ELR (cell line): ENCODE data around the gene TBC1D25.
A peak's percentile ranks its signal among the peaks of the same experiment; 100 is the strongest.
"Not testable (repeated sequence)": the region's sequence is repeated elsewhere in the genome, so short reads cannot be mapped to it uniquely, and the experiment has no call there.

Source experiments
- DNase-seq: peaks from one replicate; pipeline ENCODE4 v3.0.0-alpha.2; 2015; ENCODE audit warnings: low read depth

The TBC1D25 gene

DNA sequence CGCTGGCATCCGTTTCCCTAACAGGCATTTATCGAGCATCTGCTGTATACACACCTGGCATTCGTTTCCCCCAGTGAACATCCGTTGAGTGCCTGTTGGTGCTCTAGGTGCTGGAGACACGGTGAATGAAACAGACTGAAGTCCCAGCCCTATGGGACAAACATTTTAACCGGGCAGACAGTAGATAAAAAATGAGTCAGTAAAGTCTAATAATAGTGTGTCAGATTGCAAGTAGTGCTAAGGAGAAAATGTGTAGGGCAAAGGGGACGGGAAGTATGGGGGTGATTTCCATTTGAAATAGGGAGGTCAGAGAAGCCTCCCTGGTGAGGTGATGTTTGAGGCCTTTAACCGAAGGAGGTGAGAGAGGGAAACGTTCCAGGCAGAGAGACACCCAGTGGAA, 23.2 kb upstream of the TBC1D25 start:
- DNase-seq, result no peak

DNA sequence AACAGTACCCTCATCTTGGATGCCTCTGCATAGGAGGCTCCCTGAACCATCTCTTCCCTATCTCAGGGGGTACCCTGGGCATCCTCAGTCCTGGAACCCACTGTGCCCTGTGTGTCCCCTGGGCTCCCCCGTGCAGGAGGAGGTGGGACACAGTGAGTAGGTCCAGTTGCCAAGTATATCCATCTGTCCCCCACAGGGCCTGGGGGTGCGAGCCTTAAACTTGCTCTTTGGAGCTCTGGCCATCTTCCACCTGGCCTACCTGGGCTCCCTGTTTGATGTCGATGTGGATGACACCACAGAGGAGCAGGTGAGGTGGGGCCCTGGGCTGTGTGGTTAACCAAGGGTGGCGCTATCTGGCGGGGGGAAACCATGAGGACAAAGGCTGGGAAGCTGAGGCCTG, 22.5 kb upstream of the TBC1D25 start:
- DNase-seq, result no peak

DNA sequence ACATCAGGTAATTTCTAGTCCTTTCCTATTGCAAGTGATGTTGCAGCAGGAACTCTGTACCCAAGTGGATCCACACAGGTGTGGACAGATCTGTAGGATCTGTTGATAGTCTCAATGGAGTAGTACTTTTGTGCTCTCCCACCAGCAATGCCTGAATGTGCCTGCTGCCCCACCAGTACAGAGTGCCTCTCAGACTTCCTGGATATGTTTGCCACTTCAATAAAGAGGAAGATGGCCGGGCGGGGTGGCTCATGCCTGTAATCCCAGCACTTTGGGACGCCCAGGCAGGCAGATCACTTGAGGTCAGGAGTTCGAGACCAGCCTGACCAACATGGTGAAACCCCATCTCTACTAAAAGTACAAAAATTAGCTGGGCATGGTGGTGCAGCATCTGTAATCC, 20.0 kb upstream of the TBC1D25 start:
- not testable (repeated sequence) for DNase-seq

DNA sequence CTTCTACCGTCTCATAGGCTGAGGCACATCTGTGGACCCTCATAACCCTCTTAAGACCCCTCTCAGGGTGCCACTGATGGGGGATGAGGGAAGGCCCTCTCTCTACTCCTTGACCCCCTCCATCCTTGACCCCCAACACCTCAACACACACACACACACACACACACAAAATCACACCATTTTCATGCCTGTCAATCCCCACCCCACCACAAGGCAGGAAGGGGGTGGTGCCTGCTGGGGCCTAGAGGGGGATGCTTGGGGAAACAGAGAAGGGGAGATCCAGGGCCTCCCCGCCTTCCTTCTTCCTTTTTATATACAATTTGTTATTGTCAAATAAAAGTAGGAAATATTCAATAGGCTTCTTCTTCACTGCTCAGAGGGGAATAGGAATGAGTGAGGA, 19.1 kb upstream of the TBC1D25 start:
- DNase-seq, result no peak

DNA sequence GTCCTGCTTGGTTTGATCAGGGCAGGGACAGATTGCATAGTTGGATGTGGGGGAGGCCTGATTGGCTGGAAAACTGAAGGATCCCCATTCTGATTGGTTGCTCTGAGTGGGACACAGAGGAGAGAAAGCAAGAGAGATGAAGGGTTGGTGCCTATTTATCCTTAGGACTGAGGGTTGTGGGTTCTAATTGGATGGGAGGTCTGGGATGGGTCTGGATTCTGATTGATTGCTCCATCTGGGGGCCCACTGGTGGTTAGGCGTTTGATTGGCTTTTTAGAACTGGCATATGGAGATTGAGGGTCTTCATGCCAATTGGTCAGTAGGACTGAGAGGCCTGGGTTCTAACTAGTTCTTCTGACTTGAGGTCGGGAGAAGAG, 18.6 kb upstream of the TBC1D25 start:
- DNase-seq, result peak; percentile 17

DNA sequence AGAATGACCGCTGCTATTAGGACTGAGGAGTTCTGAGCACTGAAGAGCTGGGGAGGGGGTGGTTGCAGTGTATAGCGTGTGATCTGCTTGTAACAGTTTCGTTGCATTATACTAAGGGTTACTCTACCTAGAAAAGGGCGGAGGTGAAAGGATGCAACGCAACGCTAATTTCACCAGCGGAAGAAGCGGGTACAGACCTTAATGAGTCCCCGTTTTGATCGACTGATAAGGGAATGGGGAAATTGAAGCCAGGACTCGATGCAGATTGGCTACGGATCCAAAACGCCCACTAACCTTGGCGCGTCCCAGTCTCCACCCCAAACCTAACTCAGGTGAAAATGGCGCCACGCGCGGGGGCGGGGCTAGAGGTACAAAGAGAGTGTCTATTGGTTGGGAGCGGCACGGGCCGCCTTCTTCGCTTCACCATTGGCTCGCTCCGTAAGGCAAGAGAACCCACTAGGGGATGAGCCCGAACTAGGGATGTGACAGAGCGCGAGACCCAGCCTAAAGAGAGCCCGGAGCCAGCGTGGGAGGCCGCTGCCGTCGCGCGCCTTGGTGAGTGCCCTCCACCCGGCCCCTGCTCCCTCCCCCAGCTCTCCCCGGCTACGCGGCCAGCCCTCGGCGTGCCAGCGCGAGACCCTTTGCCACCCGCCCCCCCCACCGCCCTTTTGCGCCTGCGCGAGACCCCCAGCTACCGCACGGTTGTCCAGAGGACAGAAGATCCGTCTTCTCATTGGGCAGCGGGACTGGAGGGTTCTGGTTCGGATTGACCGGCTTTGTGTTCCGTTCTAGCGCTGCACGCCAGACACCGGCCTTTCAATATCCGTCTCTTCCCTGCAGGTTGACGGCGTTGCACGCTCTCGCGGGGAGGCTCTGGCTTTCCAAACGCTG, 17.9 kb upstream of the TBC1D25 start, which contains the start of gene EBP:
TSS of gene EBP (plus strand) at position 456 of the 891 bp plus-strand sequence. CDS start 1,964 bp downstream, outside the sequence.
- peak; percentile 90 for DNase-seq

DNA sequence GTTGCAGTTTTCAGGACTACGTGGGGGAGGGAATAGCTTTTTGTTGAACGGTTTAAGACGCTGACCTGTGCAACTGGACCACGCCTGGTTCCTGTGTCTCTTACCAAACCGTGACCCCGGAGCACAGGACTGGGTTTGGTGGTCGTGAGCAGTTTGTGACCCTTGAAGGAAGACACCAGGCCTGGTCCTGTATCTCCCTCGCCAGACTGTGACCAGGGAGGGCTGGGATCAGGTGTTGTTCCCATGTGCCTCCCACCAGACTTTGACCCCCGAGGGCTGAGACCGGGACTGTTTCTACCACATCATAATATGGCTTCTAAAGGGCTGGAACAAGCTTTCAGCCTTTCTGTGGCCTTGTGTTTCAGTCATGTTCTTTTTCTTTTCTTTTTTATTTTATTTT, 17.2 kb upstream of the TBC1D25 start:
- no peak for DNase-seq

DNA sequence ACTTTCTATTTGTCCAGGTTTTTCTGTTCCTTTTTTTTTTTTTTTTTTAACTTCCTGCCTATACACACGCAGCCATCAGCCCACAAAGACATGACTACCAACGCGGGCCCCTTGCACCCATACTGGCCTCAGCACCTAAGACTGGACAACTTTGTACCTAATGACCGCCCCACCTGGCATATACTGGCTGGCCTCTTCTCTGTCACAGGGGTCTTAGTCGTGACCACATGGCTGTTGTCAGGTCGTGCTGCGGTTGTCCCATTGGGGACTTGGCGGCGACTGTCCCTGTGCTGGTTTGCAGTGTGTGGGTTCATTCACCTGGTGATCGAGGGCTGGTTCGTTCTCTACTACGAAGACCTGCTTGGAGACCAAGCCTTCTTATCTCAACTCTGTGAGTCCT, 15.8 kb upstream of the TBC1D25 start:
- no peak for DNase-seq

DNA sequence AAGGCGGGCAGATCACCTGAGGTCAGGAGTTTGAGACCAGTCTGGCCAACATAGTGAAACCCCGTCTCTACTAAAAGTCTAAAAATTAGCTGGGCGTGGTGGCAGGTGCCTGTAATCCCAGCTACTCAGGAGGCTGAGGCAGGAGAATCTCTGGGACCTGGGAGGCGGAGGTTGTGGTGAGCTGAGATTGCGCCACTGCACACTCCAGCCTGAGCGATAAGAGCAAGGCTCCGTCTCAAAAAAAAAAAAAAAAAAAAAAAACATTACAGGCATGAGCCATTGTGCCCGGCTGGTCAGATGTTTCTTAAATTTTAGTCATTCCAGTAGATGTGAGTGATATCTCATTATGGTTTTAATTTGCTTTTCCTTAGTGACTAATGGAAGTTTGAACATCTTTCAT, 13.7 kb upstream of the TBC1D25 start:
- not testable (repeated sequence) for DNase-seq

DNA sequence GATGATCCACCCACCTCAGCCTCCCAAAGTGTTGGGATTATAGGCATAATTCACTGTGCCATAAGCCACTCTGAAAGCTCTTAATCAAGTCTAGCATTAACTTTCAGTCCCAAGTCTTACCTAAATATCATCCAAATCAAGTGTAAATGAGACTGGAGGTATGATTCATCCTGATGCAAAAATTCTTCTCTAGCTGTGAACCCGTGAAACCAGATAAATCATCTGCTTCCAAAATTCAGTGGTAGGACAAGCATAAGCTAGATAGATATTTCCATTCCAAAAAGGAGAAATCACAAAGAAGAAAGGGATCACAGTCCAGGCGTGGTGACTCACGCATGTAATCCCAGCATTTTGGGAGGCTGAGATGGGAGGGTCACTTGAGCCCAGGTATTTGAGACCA, 8.8 kb upstream of the TBC1D25 start:
- peak; percentile 14 for DNase-seq

DNA sequence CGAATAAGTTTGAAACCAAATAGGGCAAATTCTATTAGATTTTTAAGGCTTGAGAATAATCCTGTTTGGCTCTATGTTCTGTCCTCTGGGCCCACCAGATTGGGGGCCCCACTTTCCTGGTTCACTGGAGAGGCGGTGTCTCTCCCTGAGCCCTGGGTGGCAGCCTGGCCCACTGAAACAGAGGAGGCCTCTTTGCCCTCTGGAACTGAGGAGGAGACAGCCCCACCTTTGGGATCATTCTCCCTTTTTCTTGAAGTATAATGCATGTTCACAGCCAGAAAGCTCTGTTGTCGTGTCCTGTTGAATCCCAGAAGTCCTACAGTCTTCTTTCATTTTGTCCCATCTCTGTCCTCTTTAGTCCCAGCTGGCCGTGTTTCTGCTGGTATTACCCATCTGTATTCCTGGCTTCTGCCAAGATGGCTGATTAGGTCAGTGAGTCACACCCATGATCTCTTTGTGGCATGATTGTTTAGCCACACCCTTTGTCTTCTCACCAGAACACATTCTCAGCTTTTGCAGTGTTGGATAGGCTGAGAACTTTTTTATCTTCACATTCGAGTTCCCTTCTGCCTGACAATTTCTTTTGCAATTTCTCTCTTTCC, 8.1 kb upstream of the TBC1D25 start:
- DNase-seq, result peak; percentile 78

DNA sequence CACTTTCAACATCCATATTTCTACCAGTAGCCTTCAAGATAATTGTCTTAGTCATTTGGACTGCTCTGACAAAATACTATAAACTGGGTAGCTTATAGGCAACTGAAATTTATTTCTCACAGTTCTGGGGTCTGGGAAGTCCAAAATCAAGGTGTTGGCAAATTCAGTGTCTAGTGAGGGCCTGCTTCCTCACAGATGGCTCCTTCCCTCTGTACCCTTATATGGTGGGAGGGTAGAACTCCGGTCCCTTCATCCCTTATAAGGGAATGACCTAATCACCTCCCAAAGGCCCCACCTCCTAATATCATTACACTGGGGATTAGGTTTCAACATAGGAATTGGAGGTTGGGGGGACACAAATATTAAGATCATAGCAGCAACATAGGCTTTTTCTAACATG, 7.4 kb upstream of the TBC1D25 start:
- DNase-seq, result no peak

DNA sequence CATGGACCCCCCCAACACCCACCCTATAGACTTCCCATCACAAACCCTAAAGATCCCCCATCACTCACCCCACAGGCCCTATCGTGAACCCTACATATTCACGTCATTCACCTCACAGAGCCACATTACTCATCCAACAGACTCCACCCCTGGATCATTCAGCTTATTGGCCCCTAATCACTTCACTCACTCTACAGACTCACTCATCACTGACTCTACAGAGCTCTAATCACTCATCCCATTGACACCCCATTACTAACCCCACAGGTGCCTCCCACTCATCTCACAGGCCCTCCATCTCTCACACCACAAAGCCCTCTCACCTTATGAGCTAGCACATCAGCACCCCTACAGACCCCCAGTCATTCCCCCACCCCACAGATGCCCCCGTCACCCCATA, 6.3 kb upstream of the TBC1D25 start:
- no peak for DNase-seq

DNA sequence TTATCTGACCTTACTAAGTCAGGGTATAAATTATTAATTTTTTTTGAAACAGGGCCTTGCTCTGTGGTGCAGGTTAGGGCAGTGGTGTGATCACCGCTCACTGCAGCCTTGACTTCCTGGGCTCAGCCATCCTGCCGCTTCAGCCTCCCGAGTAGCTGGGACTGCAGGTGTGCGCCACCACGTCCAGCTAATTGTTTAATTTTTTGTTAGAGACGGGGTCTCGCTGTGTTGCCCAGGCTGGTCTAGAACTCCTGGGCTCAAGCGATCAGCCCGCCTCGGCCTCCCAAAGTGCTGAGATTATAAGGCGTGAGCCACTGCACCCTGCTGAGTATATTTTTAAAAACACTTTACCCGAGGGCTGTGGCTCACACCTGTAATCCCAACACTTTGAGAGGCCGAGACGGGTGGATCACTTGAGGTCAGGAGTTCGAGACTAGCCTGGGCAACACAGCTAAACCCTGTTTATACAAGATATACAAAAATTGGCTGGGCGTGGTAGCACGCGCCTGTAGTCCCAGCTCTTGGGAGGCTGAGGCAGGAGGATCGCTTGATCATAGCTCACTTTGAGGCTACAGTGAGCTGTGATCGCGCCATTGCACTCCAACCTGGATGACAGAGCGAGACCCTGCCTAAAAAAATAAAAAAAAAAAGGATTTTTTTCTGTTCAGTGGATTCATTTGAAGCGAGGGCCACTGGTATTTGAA, 721 bp upstream of the TBC1D25 start:
- DNase-seq, result no peak

DNA sequence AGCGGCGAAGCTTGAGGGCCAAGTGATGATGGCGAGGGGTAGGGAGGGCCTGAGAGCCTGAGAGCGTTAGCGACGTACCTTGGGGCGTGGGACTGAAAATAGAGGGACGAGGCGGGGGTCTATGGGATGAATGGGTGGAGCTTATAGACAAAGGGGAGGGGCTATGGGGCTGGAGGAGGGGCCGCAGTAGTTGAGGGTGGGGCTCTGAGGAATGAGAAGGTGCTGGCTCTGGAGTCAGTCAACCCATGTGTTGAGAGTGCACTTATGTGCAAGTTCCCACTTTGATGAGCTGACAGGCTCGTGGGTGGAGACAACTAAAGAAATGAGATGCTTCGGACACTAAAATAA, 488 bp downstream of the TBC1D25 start:
- peak; percentile 53 for DNase-seq

DNA sequence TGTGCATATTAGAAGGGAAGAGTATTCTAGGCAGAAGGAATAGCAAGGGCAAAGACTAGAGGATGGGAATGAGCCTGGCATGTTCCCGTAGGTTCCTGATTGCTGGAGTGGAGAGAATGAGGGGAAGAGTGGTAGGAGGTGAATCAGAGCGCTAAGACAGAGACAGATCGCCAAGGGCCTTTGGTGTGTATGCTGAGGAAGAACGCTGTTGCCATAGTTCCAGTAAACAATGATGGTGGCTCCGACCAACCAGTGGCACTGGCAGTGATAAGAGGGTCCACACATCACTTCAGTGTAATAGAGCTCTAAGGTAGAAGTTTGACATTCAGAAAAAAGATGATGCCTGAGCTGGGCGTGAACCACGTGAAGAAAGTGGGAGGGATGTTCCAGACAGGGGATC, 966 bp downstream of the TBC1D25 start:
- no peak for DNase-seq

DNA sequence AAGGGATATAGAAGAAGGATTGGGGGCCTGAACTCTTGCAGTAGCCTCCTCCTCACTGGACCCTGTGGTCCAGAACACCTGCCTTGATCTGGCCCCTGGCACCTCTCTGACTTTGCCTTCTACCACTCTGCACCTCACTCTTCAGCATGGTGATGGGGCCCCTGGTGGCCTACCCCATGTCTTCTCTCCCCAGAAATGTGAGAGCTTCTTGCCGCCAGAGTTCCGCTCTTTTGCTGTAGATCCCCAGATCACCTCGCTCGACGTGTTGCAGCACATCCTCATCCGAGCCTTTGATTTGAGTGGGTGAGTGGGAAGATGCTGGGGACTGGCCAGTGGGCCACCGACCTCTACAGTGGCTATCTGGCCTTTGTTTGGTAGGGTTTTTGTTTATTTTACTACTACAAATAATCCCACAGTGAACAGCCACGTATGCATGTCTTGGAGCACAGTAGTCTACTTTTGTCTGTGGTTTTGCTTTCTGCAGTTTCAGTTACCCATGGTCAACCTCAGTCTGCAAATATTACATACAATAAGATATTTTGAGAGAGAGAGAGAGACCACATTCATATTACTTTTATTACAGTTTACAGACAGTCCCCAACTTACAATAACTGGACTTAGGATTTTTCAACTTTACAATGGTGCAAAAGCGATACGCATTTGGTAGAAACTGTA, 1.8 kb downstream of the TBC1D25 start:
- no peak for DNase-seq

DNA sequence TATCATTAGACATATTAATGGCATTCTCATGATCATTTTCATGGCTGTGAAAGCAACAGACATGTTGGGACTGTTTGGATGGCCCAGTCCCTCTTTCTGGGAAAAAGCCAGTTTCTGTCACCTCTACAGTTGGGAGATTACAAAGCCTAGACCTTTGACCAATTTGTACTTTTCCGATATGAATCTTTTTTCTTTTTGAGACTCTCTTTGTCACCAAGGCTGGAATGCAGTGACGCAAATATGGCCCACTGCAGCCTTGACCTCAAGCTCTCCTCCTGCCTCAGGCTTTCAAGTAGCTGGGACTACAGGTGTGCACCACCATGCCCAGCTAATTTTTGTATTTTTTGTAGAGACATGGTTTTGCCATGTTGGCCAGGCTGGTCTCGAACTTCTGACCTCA, 9.4 kb downstream of the TBC1D25 start:
- DNase-seq, result no peak

DNA sequence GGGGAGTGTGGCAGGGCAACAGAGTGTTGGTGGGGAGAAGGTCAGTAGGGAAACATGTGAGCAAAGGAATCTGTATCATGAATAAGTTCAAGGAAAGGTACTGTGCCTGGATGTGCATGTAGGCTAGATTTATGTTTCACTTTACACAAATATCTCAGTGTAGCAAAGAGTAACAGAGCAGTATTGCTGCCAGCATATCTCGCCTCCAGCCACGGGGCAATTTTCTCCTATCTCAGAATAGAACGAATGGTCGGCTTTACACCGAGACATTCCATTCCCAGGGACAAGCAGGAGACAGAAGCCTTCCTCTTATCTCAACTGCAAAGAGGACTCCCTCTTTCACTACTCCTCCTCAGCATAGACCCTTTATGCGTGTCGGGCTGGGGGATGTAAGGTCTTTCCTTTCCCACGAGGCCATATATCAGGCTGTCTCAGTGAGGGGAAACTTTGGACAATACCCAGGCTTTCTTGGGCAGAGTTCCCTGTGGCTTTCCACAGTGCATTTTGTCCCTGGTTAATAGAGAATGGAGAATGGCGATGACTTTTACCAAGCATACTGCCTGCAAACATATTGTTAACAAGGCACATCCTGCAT, 16.3 kb downstream of the TBC1D25 start:
- not testable (repeated sequence) for DNase-seq

DNA sequence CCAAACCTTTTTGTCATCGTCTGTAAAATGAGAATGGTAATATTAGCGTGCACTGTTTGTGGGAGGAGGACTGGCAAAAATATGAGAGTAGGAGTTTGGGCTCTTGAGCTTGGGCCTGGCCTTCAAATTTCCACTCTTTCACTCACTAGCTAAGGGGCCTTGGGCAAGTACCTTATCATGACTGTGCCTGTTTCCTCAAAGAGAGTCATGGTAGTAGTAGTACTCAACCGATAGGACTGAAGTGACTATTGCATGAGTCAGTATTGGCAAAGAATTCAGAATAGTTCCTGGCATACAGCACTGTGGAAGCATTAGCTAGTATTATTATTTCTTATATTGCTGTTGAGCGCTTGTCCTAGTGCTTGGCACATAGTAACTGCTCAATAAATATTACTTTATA, 18.8 kb downstream of the TBC1D25 start:
- peak; percentile 90 for DNase-seq

DNA sequence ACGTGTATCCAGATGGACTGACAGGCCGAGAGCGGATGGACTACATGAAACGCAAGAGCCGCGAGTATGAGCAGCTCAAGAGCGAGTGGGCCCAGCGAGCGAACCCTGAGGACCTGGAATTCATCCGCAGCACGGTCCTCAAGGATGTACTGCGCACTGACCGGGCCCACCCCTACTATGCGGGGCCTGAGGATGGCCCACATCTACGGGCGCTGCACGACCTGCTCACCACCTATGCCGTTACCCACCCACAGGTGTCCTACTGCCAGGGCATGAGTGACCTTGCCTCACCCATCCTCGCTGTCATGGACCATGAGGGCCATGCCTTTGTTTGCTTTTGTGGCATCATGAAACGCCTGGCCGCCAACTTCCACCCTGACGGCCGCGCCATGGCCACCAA, 20.1 kb downstream of the TBC1D25 start:
- no peak for DNase-seq

DNA sequence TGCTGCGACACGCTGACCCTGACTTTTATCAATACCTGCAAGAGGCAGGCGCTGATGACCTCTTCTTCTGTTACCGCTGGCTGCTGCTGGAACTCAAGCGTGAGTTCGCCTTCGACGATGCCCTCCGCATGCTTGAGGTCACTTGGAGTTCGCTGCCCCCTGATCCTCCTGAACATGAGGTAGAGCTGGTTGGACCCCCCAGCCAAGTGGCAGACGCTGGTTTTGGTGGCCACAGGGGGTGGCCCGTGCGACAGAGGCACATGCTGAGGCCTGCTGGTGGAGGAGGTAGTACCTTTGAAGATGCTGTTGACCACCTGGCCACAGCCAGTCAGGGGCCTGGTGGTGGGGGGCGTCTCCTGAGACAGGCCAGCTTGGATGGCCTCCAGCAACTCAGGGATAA, 20.5 kb downstream of the TBC1D25 start:
- DNase-seq, result no peak
